Nephron progenitor cell (in vitro differentiated cells): ENCODE data around the gene SNX20.
A peak's percentile ranks its signal among the peaks of the same experiment; 100 is the strongest.

Source experiments
- DNase-seq: peaks from one replicate; pipeline ENCODE4 v3.0.0; 2021
- H3K27ac Mint-ChIP-seq: 2 replicates; pipeline ENCODE4 v1.8.0; 2021; ENCODE audit warnings: mild to moderate bottlenecking, moderate library complexity, mixed read lengths
- H3K27me3 Mint-ChIP-seq: 2 replicates; pipeline ENCODE4 v1.8.0; 2021; ENCODE audit warnings: mild to moderate bottlenecking, low read depth, mixed read lengths; ENCODE audit not compliant: poor library complexity
- H3K36me3 Mint-ChIP-seq: 2 replicates; pipeline ENCODE4 v1.8.0; 2021; ENCODE audit warnings: low read depth, mixed read lengths
- H3K4me1 Mint-ChIP-seq: 2 replicates; pipeline ENCODE4 v1.8.0; 2021; ENCODE audit warnings: mixed read lengths
- H3K4me3 Mint-ChIP-seq: 2 replicates; pipeline ENCODE4 v1.8.0; 2021; ENCODE audit warnings: mild to moderate bottlenecking, moderate library complexity, mixed read lengths
- H3K9me3 Mint-ChIP-seq: 2 replicates; pipeline ENCODE4 v1.8.0; 2021; ENCODE audit warnings: mild to moderate bottlenecking, moderate library complexity, mixed read lengths
- TF ChIP-seq, protein P1 (sequence below): fragments of 200-600 bp; sonication (generic); IDR thresholded peaks from 2 replicates; pipeline ENCODE4 v1.5.0; 2021; ENCODE audit warnings: antibody characterized with exemption

The SNX20 gene

DNA sequence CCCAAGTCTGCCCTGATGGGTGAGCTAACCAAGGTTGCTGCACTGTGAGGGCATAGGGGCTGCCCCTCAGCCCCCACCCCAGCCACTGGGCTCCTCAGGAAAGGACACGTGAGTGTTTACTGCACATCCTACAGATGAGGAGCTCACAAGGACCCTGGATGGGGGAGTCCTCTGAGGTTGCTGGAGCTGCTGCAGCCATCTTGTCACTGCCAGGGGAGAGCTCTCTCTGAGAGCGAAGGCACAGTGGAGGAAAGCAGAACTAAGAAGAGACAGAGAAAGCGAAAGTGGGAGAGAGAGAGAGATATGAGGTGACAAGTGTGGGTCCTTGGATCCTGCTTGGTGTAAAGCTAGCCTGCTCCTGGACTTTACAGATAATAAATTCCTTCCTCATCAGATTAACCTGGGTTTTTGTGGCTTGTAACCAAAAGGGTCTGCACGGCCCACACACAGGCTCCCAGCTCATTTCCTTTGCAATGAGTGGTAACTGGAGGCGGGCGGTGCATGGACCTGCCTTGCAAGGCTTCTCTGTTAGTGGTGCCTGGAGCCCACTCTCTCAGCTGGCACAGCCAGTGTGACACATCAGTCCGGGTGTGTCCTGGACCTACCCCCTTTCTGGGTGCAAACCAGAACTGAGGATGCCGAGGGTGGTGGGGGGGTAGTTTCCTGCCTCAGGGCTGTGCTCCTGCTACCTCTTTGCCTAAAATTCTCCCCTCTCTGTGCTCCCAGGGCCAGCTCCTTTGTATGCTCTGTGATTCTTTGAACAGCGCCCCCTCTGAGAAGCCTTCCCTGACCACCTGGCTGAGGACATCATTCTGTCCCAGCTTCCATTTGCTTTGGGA lies 14.2 kb downstream of the SNX20 start:
- Mint-ChIP-seq H3K4me3 (no peak overlapping the region), H3K27ac (peak overlapping the region; percentile 34), H3K9me3 (peaks cover 20% of the 10 kb centered on the region), H3K4me1 (peaks cover 21% of the 10 kb centered on the region), H3K36me3 (peaks cover 15% of the 10 kb centered on the region), H3K27me3 (no peaks in the 10 kb centered on the region)
- no peak for DNase-seq
- TF ChIP-seq, protein P1, sequence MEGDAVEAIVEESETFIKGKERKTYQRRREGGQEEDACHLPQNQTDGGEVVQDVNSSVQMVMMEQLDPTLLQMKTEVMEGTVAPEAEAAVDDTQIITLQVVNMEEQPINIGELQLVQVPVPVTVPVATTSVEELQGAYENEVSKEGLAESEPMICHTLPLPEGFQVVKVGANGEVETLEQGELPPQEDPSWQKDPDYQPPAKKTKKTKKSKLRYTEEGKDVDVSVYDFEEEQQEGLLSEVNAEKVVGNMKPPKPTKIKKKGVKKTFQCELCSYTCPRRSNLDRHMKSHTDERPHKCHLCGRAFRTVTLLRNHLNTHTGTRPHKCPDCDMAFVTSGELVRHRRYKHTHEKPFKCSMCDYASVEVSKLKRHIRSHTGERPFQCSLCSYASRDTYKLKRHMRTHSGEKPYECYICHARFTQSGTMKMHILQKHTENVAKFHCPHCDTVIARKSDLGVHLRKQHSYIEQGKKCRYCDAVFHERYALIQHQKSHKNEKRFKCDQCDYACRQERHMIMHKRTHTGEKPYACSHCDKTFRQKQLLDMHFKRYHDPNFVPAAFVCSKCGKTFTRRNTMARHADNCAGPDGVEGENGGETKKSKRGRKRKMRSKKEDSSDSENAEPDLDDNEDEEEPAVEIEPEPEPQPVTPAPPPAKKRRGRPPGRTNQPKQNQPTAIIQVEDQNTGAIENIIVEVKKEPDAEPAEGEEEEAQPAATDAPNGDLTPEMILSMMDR: no peak

- no peak overlapping the region for H3K27ac Mint-ChIP-seq
- TF ChIP-seq, protein P1: peak; percentile 91
- no peaks in the 10 kb centered on the region for H3K27me3 Mint-ChIP-seq
- peak; percentile 93 for DNase-seq
- H3K36me3 Mint-ChIP-seq: peaks cover 7% of the 10 kb centered on the region
- peak overlapping the region; percentile 64 for H3K4me3 Mint-ChIP-seq
- peaks cover 7% of the 10 kb centered on the region for H3K9me3 Mint-ChIP-seq
- H3K4me1 Mint-ChIP-seq: peaks cover 22% of the 10 kb centered on the region
Observed at GRCh38 chr16:50665128-50665878, 15.8 kb downstream of the SNX20 start.

DNA sequence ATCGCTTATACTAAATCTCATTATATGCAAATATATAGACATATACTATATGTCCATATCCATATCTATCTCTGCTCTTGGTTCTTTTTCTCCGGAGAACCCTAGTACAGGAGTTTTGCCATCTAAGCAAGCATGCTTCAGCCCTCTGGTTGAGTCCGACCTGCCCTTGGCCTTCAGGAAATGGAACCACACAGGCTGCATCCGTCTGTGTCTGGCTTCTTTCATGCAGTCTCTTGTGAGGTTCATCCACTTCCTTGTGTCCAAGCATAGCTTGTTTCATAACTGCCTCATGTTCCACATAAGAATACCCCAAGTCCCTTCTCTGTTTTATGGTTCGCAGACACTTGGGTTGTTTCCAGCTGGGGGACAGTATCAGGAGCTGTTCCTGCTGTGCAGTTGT lies 16.8 kb downstream of the SNX20 start:
- H3K4me3 Mint-ChIP-seq: no peak overlapping the region
- peaks cover 7% of the 10 kb centered on the region for H3K9me3 Mint-ChIP-seq
- H3K27me3 Mint-ChIP-seq: no peaks in the 10 kb centered on the region
- DNase-seq: no peak
- TF ChIP-seq, protein P1: no peak
- peaks cover 33% of the 10 kb centered on the region for H3K4me1 Mint-ChIP-seq
- peaks cover 7% of the 10 kb centered on the region for H3K36me3 Mint-ChIP-seq
- no peak overlapping the region for H3K27ac Mint-ChIP-seq

DNA sequence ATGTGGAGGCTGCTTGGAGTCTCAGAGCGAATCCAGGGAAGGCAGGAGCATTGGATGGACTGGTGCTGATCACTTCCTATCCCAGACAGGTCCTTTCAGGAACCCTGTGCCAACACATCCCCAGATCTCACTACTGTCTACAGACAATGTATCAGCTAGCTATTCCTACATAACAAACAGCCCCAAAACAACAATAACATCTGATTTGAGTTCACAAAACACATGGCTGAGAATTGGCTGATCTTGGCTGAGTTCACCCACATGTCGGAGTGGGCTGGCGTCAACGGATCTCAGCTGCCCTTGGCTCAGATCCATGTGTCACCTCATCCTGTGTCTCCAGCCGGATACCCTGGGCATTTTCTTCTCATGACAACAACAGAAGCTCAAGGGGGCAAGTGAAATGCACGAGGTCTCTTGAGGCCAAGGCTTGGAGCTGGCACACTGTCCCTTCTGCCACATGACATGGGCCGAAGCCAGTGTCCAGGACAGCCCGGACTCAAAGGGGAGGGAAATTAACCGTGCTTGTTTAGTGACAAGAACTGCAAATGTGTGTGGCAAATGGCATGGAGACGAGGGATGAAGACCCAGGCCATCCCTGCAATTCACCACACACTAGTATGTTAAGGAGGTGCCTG lies 18.7 kb downstream of the SNX20 start:
- H3K4me1 Mint-ChIP-seq: peaks cover 25% of the 10 kb centered on the region
- H3K27me3 Mint-ChIP-seq: peaks cover 3% of the 10 kb centered on the region
- peaks cover 7% of the 10 kb centered on the region for H3K36me3 Mint-ChIP-seq
- TF ChIP-seq, protein P1: no peak
- H3K4me3 Mint-ChIP-seq: no peak overlapping the region
- no peak for DNase-seq
- peaks cover 5% of the 10 kb centered on the region for H3K9me3 Mint-ChIP-seq
- no peak overlapping the region for H3K27ac Mint-ChIP-seq

DNA sequence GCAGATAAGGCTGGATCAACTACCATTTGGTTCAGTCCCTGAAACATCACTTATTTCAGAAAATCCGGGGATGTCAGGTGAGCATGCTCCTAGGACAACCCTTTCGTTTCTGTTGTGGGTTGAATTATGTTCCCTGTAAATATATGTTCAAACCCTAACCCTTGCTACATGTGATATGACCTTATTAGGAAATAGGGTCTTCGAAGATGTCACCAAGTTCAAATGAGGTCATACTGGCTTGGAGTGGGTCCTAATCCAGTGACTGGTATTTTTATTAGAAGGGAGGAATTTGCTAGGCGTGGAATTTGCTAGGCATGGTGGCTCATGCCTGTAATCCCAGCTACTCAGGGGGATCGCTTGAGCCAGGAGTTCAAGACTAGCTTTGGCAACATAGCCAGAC lies 21.3 kb downstream of the SNX20 start:
- Mint-ChIP-seq H3K36me3 (peaks cover 5% of the 10 kb centered on the region), H3K9me3 (peaks cover 5% of the 10 kb centered on the region), H3K27me3 (peaks cover 8% of the 10 kb centered on the region), H3K4me3 (no peak overlapping the region), H3K27ac (no peak overlapping the region), H3K4me1 (peaks cover 32% of the 10 kb centered on the region)
- DNase-seq: no peak
- TF ChIP-seq, protein P1: no peak
